Measurements from ENCODE around the gene GLDC.

GLDC gene

GRCh38 chr9:6616951-6617602, 28.5 kb downstream of the GLDC start:
- H3K4me3 ChIP-seq (replicated peaks; ENCODE audit: insufficient read depth, low read length) = no peak overlapping the region
- no peak for TF ChIP-seq SPI1 (IDR thresholded peaks at IDR 0.05; ENCODE audit: borderline replicate concordance, low read depth)
- no peak overlapping the region for H3K27ac ChIP-seq (replicated peaks)
- H3K27me3 ChIP-seq (ENCODE audit: insufficient read depth, poor library complexity, severe bottlenecking) = no peaks in the 10 kb centered on the region
- no peak for DNase-seq (ENCODE audit: low read depth in 1 of 2, low spot score in 1 of 2)

GRCh38 chr9:6614489-6614888, 31.0 kb downstream of the GLDC start:
- H3K27me3 ChIP-seq (ENCODE audit: insufficient read depth, poor library complexity, severe bottlenecking) = no peaks in the 10 kb centered on the region
- TF ChIP-seq SPI1 (IDR thresholded peaks at IDR 0.05; ENCODE audit: borderline replicate concordance, low read depth) = no peak
- TF ChIP-seq GABPA (IDR thresholded peaks at IDR 0.05; ENCODE audit: low read depth) = no peak
- TF ChIP-seq POLR2AphosphoS5 (IDR thresholded peaks at IDR 0.05; ENCODE audit: low read depth) = no peak
- TF ChIP-seq, protein P1, sequence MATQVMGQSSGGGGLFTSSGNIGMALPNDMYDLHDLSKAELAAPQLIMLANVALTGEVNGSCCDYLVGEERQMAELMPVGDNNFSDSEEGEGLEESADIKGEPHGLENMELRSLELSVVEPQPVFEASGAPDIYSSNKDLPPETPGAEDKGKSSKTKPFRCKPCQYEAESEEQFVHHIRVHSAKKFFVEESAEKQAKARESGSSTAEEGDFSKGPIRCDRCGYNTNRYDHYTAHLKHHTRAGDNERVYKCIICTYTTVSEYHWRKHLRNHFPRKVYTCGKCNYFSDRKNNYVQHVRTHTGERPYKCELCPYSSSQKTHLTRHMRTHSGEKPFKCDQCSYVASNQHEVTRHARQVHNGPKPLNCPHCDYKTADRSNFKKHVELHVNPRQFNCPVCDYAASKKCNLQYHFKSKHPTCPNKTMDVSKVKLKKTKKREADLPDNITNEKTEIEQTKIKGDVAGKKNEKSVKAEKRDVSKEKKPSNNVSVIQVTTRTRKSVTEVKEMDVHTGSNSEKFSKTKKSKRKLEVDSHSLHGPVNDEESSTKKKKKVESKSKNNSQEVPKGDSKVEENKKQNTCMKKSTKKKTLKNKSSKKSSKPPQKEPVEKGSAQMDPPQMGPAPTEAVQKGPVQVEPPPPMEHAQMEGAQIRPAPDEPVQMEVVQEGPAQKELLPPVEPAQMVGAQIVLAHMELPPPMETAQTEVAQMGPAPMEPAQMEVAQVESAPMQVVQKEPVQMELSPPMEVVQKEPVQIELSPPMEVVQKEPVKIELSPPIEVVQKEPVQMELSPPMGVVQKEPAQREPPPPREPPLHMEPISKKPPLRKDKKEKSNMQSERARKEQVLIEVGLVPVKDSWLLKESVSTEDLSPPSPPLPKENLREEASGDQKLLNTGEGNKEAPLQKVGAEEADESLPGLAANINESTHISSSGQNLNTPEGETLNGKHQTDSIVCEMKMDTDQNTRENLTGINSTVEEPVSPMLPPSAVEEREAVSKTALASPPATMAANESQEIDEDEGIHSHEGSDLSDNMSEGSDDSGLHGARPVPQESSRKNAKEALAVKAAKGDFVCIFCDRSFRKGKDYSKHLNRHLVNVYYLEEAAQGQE (IDR thresholded peaks at IDR 0.05; ENCODE audit: insufficient replicate concordance, low read depth) = no peak

DNA sequence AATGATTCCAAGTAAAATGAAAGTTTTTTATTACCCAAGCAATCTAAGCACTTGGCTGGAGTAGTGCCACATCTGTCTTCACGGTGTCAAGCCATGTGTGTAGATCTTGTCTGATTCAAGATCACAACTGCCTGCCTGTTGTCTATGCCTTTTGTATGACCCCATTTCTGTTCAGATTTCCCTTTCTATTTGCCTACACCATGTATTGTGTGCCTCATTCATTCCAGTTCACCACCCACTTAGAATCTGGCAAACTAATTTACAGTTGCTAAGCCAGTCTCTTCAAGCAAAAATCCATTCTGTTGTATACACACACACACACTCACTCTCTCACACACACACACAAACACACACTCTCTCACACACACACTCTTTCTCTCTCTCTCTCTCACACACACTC, 33.7 kb downstream of the GLDC start:
- TF ChIP-seq POLR2AphosphoS5 (IDR thresholded peaks at IDR 0.05; ENCODE audit: low read depth) (no peak), GABPA (IDR thresholded peaks at IDR 0.05; ENCODE audit: low read depth) (no peak), SPI1 (IDR thresholded peaks at IDR 0.05; ENCODE audit: borderline replicate concordance, low read depth) (no peak)
- TF ChIP-seq, protein P1 (IDR thresholded peaks at IDR 0.05; ENCODE audit: insufficient replicate concordance, low read depth) = no peak
- TF ChIP-seq, protein P2, sequence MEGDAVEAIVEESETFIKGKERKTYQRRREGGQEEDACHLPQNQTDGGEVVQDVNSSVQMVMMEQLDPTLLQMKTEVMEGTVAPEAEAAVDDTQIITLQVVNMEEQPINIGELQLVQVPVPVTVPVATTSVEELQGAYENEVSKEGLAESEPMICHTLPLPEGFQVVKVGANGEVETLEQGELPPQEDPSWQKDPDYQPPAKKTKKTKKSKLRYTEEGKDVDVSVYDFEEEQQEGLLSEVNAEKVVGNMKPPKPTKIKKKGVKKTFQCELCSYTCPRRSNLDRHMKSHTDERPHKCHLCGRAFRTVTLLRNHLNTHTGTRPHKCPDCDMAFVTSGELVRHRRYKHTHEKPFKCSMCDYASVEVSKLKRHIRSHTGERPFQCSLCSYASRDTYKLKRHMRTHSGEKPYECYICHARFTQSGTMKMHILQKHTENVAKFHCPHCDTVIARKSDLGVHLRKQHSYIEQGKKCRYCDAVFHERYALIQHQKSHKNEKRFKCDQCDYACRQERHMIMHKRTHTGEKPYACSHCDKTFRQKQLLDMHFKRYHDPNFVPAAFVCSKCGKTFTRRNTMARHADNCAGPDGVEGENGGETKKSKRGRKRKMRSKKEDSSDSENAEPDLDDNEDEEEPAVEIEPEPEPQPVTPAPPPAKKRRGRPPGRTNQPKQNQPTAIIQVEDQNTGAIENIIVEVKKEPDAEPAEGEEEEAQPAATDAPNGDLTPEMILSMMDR (IDR thresholded peaks at IDR 0.05; ENCODE audit: insufficient read depth, low read length) = no peak
- DNase-seq (ENCODE audit: low read depth in 1 of 2, low spot score in 1 of 2) = no peak
- Histone ChIP-seq H3K27me3 (ENCODE audit: insufficient read depth, poor library complexity, severe bottlenecking) (no peaks in the 10 kb centered on the region), H3K4me3 (replicated peaks; ENCODE audit: insufficient read depth, low read length) (no peak overlapping the region), H3K27ac (replicated peaks) (no peak overlapping the region)

More at GRCh38 chr9:6614489-6614888, 31.0 kb downstream of the GLDC start:
- Histone ChIP-seq H3K27ac (replicated peaks) (no peak overlapping the region), H3K4me3 (replicated peaks; ENCODE audit: insufficient read depth, low read length) (no peak overlapping the region)
- DNase-seq (ENCODE audit: low read depth in 1 of 2, low spot score in 1 of 2) = no peak

DNA sequence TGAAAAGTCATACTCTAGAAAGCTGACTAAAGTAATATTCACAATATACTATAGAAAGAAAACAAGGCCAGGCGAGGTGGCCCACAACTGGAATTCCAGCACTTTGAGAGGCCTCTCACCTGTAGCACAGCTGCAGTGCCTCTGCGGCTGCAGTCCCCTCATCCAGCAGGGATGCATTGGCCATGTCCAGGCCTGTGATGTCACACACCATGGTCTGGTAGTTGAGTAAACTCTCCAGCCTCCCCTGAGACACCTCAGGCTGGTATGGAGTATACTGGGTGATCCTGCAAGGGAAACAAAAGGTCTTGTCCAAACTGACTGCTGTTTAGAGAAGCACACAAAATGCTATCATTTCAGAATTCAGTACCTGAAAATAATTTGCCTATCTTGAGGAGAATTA, 35.5 kb downstream of the GLDC start:
- H3K27ac ChIP-seq (replicated peaks) = no peak overlapping the region
- no peak overlapping the region for H3K4me3 ChIP-seq (replicated peaks; ENCODE audit: insufficient read depth, low read length)
- TF ChIP-seq POLR2AphosphoS5 (IDR thresholded peaks at IDR 0.05; ENCODE audit: low read depth) (no peak), GABPA (IDR thresholded peaks at IDR 0.05; ENCODE audit: low read depth) (no peak), SPI1 (IDR thresholded peaks at IDR 0.05; ENCODE audit: borderline replicate concordance, low read depth) (no peak)
- TF ChIP-seq, protein P2 (IDR thresholded peaks at IDR 0.05; ENCODE audit: insufficient read depth, low read length) = no peak
- TF ChIP-seq, protein P1 (IDR thresholded peaks at IDR 0.05; ENCODE audit: insufficient replicate concordance, low read depth) = no peak
- DNase-seq (ENCODE audit: low read depth in 1 of 2, low spot score in 1 of 2) = no peak
- no peaks in the 10 kb centered on the region for H3K27me3 ChIP-seq (ENCODE audit: insufficient read depth, poor library complexity, severe bottlenecking)
